Measurements from ENCODE around the gene COPS4.

GRCh38 chr4:83096397-83096796, 61.4 kb downstream of the COPS4 start:
- no peak for TF ChIP-seq CTCF (IDR thresholded peaks at IDR 0.05)
- no peak for TF ChIP-seq POLR2A (IDR thresholded peaks at IDR 0.05)

Data from adrenal gland (tissue), 5 donors.